Measurements from ENCODE around the gene RAB40B.

Gene RAB40B

GRCh38 chr17:82709024-82709675 is 10.7 kb upstream of the RAB40B start:
- Histone ChIP-seq H3K27me3 (ENCODE audit: control insufficient read depth in 3 of 3, insufficient read depth in 3 of 3, low read depth in 1 of 3, low read length in 3 of 3) (peaks cover 0 to 8% (median 3%) of the 10 kb centered on the region in 3 experiments), H2BK5ac (ENCODE audit: low read length) (no peak overlapping the region), H2BK12ac (ENCODE audit: low read length) (no peak overlapping the region), H2AFZ (ENCODE audit: low read length) (peak overlapping the region; percentile 63), H2BK15ac (ENCODE audit: low read length) (no peak overlapping the region), H4K8ac (ENCODE audit: low read depth, low read length) (no peak overlapping the region), H2BK120ac (ENCODE audit: low read depth, low read length) (peak overlapping the region; percentile 74), H3K4ac (ENCODE audit: low read length) (no peak overlapping the region), H3K4me1 (ENCODE audit: control insufficient read depth in 2 of 2, insufficient read depth in 1 of 2, low read depth in 1 of 2, low read length in 2 of 2) (no peaks in the 10 kb centered on the region), H3K18ac (ENCODE audit: low read length) (peak overlapping the region; percentile 77), H3K4me3 (ENCODE audit: low read length in 2 of 2) (no peak overlapping the region), H3K9ac (ENCODE audit: low read depth, low read length, poor library complexity) (no peak overlapping the region), H2AK5ac (ENCODE audit: low read depth, low read length) (no peak overlapping the region), H3K36me3 (replicated peaks in 1 of 2; ENCODE audit: control insufficient read depth in 2 of 2, insufficient read depth in 2 of 2, low read length in 2 of 2) (no peaks in the 10 kb centered on the region), H3K27ac (replicated peaks; ENCODE audit: low read length) (no peak overlapping the region), H4K91ac (ENCODE audit: low read depth, low read length, poor library complexity) (peak overlapping the region; percentile 64), H3K9me3 (replicated peaks in 1 of 2; ENCODE audit: control insufficient read depth in 2 of 2, insufficient read depth in 1 of 2, low read depth in 1 of 2, low read length in 2 of 2) (peaks cover 0 to 5% of the 10 kb centered on the region in 2 donors), H3K79me1 (ENCODE audit: low read depth, low read length) (no peaks in the 10 kb centered on the region), H3K23ac (ENCODE audit: low read depth, low read length, poor library complexity) (peak overlapping the region; percentile 29), H3K4me2 (ENCODE audit: insufficient read depth, low read length, poor library complexity, severe bottlenecking) (no peak overlapping the region), H3K14ac (ENCODE audit: low read length) (peak overlapping the region; percentile 5)
- no peak for DNase-seq (ENCODE audit: low spot score)
- no CpG with 5 or more reads among the region's 9 CpGs for WGBS, 2 donors (ENCODE audit: extremely low coverage in 2 of 2, insufficient read length in 2 of 2, insufficient replicate concordance in 1 of 2)

GRCh38 chr17:82705756-82706155 is 7.3 kb upstream of the RAB40B start:
- no CpG with 5 or more reads among the region's 18 CpGs for WGBS, 2 donors (ENCODE audit: extremely low coverage in 2 of 2, insufficient read length in 2 of 2, insufficient replicate concordance in 1 of 2)
- H3K27ac ChIP-seq (replicated peaks; ENCODE audit: low read length), result no peak overlapping the region

GRCh38 chr17:82704886-82705285 is 6.4 kb upstream of the RAB40B start:
- no peak overlapping the region for H3K4me2 ChIP-seq (ENCODE audit: insufficient read depth, low read length, poor library complexity, severe bottlenecking)
- H2BK120ac ChIP-seq (ENCODE audit: low read depth, low read length), result no peak overlapping the region
- H3K18ac ChIP-seq (ENCODE audit: low read length), result no peak overlapping the region
- peak overlapping the region; percentile 45 for H3K23ac ChIP-seq (ENCODE audit: low read depth, low read length, poor library complexity)
- H2AK5ac ChIP-seq (ENCODE audit: low read depth, low read length), result peak overlapping the region; percentile 31
- peak overlapping the region in 1 of 2 donors; percentile 53 for H3K4me3 ChIP-seq (ENCODE audit: low read length in 2 of 2)
- H2BK15ac ChIP-seq (ENCODE audit: low read length), result no peak overlapping the region
- H3K36me3 ChIP-seq (replicated peaks in 1 of 2; ENCODE audit: control insufficient read depth in 2 of 2, insufficient read depth in 2 of 2, low read length in 2 of 2), result no peaks in the 10 kb centered on the region
- H2BK12ac ChIP-seq (ENCODE audit: low read length), result no peak overlapping the region
- no peak overlapping the region for H3K14ac ChIP-seq (ENCODE audit: low read length)
- H2AFZ ChIP-seq (ENCODE audit: low read length), result no peak overlapping the region
- no peak overlapping the region for H4K91ac ChIP-seq (ENCODE audit: low read depth, low read length, poor library complexity)
- DNase-seq (ENCODE audit: low spot score), result no peak
- H3K4me1 ChIP-seq (ENCODE audit: control insufficient read depth in 2 of 2, insufficient read depth in 1 of 2, low read depth in 1 of 2, low read length in 2 of 2), result no peaks in the 10 kb centered on the region
- H3K27me3 ChIP-seq (ENCODE audit: control insufficient read depth in 3 of 3, insufficient read depth in 3 of 3, low read depth in 1 of 3, low read length in 3 of 3), result peaks cover 0 to 18% (median 4%) of the 10 kb centered on the region in 3 experiments
- H2BK5ac ChIP-seq (ENCODE audit: low read length), result no peak overlapping the region
- no peak overlapping the region for H3K9ac ChIP-seq (ENCODE audit: low read depth, low read length, poor library complexity)
- H3K4ac ChIP-seq (ENCODE audit: low read length), result no peak overlapping the region
- H4K8ac ChIP-seq (ENCODE audit: low read depth, low read length), result no peak overlapping the region
- no CpG with 5 or more reads among the region's 13 CpGs for WGBS, 2 donors (ENCODE audit: extremely low coverage in 2 of 2, insufficient read length in 2 of 2, insufficient replicate concordance in 1 of 2)
- H3K79me1 ChIP-seq (ENCODE audit: low read depth, low read length), result no peaks in the 10 kb centered on the region
- no peak overlapping the region for H3K27ac ChIP-seq (replicated peaks; ENCODE audit: low read length)
- no peaks in the 10 kb centered on the region for H3K9me3 ChIP-seq (replicated peaks in 1 of 2; ENCODE audit: control insufficient read depth in 2 of 2, insufficient read depth in 1 of 2, low read depth in 1 of 2, low read length in 2 of 2)

More at GRCh38 chr17:82705756-82706155, 7.3 kb upstream of the RAB40B start:
- no peak overlapping the region for H4K8ac ChIP-seq (ENCODE audit: low read depth, low read length)
- H3K4me1 ChIP-seq (ENCODE audit: control insufficient read depth in 2 of 2, insufficient read depth in 1 of 2, low read depth in 1 of 2, low read length in 2 of 2), result no peaks in the 10 kb centered on the region
- H3K9ac ChIP-seq (ENCODE audit: low read depth, low read length, poor library complexity), result no peak overlapping the region
- no peaks in the 10 kb centered on the region for H3K36me3 ChIP-seq (replicated peaks in 1 of 2; ENCODE audit: control insufficient read depth in 2 of 2, insufficient read depth in 2 of 2, low read length in 2 of 2)
- peaks cover 0 to 12% (median 3%) of the 10 kb centered on the region in 3 experiments for H3K27me3 ChIP-seq (ENCODE audit: control insufficient read depth in 3 of 3, insufficient read depth in 3 of 3, low read depth in 1 of 3, low read length in 3 of 3)
- no peak for DNase-seq (ENCODE audit: low spot score)
- H3K23ac ChIP-seq (ENCODE audit: low read depth, low read length, poor library complexity), result no peak overlapping the region
- H3K4ac ChIP-seq (ENCODE audit: low read length), result no peak overlapping the region
- H2BK120ac ChIP-seq (ENCODE audit: low read depth, low read length), result no peak overlapping the region
- peak overlapping the region; percentile 58 for H2BK12ac ChIP-seq (ENCODE audit: low read length)
- H2BK15ac ChIP-seq (ENCODE audit: low read length), result peak overlapping the region; percentile 49
- H3K9me3 ChIP-seq (replicated peaks in 1 of 2; ENCODE audit: control insufficient read depth in 2 of 2, insufficient read depth in 1 of 2, low read depth in 1 of 2, low read length in 2 of 2), result no peaks in the 10 kb centered on the region
- H3K4me3 ChIP-seq (ENCODE audit: low read length in 2 of 2), result peak overlapping the region in 1 of 2 donors; percentile 34
- H3K4me2 ChIP-seq (ENCODE audit: insufficient read depth, low read length, poor library complexity, severe bottlenecking), result no peak overlapping the region
- no peak overlapping the region for H4K91ac ChIP-seq (ENCODE audit: low read depth, low read length, poor library complexity)
- H2BK5ac ChIP-seq (ENCODE audit: low read length), result no peak overlapping the region
- H2AK5ac ChIP-seq (ENCODE audit: low read depth, low read length), result peak overlapping the region; percentile 28
- H3K14ac ChIP-seq (ENCODE audit: low read length), result no peak overlapping the region
- no peaks in the 10 kb centered on the region for H3K79me1 ChIP-seq (ENCODE audit: low read depth, low read length)
- H3K18ac ChIP-seq (ENCODE audit: low read length), result peak overlapping the region; percentile 64
- no peak overlapping the region for H2AFZ ChIP-seq (ENCODE audit: low read length)

GRCh38 chr17:82703935-82704865 is 5.7 kb upstream of the RAB40B start:
- Histone ChIP-seq H2BK12ac (ENCODE audit: low read length) (no peak overlapping the region), H4K8ac (ENCODE audit: low read depth, low read length) (no peak overlapping the region), H3K23ac (ENCODE audit: low read depth, low read length, poor library complexity) (peak overlapping the region; percentile 45), H3K18ac (ENCODE audit: low read length) (no peak overlapping the region), H3K14ac (ENCODE audit: low read length) (no peak overlapping the region), H2BK120ac (ENCODE audit: low read depth, low read length) (no peak overlapping the region), H3K4me1 (ENCODE audit: control insufficient read depth in 2 of 2, insufficient read depth in 1 of 2, low read depth in 1 of 2, low read length in 2 of 2) (peaks cover 1 to 3% of the 10 kb centered on the region in 2 donors), H2AK5ac (ENCODE audit: low read depth, low read length) (peak overlapping the region; percentile 31), H3K9ac (ENCODE audit: low read depth, low read length, poor library complexity) (no peak overlapping the region), H4K91ac (ENCODE audit: low read depth, low read length, poor library complexity) (no peak overlapping the region), H2AFZ (ENCODE audit: low read length) (no peak overlapping the region), H3K9me3 (replicated peaks in 1 of 2; ENCODE audit: control insufficient read depth in 2 of 2, insufficient read depth in 1 of 2, low read depth in 1 of 2, low read length in 2 of 2) (peaks cover 0 to 4% of the 10 kb centered on the region in 2 donors), H3K79me1 (ENCODE audit: low read depth, low read length) (peaks cover 2% of the 10 kb centered on the region), H2BK15ac (ENCODE audit: low read length) (no peak overlapping the region), H2BK5ac (ENCODE audit: low read length) (peak overlapping the region; percentile 20), H3K27me3 (ENCODE audit: control insufficient read depth in 3 of 3, insufficient read depth in 3 of 3, low read depth in 1 of 3, low read length in 3 of 3) (peaks cover 0 to 24% (median 10%) of the 10 kb centered on the region in 3 experiments), H3K4me3 (ENCODE audit: low read length in 2 of 2) (no peak overlapping the region), H3K27ac (replicated peaks; ENCODE audit: low read length) (no peak overlapping the region), H3K36me3 (replicated peaks in 1 of 2; ENCODE audit: control insufficient read depth in 2 of 2, insufficient read depth in 2 of 2, low read length in 2 of 2) (no peaks in the 10 kb centered on the region), H3K4ac (ENCODE audit: low read length) (no peak overlapping the region), H3K4me2 (ENCODE audit: insufficient read depth, low read length, poor library complexity, severe bottlenecking) (no peak overlapping the region)
- WGBS, 2 donors (ENCODE audit: extremely low coverage in 2 of 2, insufficient read length in 2 of 2, insufficient replicate concordance in 1 of 2), result 100% methylated on average over 1 of the region's 38 CpGs; no CpG with 5 or more reads in 1 of the 2 donors
- no peak for DNase-seq (ENCODE audit: low spot score)

Data from neuronal stem cell (in vitro differentiated cells).